Fibroblast of lung (primary cell): ENCODE results near the gene RBBP4. TPM values are rescaled to one million over a fixed set of nuclear protein-coding genes. Genes with fewer than 3 reads are reported as not detected.

Source experiments
- DNase-seq, 2 donors: peaks; one replicate each; pipeline versions ENCODE4 v3.0.0 to v3.0.0-alpha.2; 2010; ENCODE audit warnings: low read depth in 2 of 2
- H2AFZ ChIP-seq: 2 replicates; pipeline ENCODE4 v1.5.1; 2012; ENCODE audit warnings: low read length, control low read depth, inconsistent platforms
- H3K27ac ChIP-seq: 2 replicates; pipeline ENCODE4 v1.5.1; 2011; ENCODE audit warnings: low read length, control low read depth; ENCODE audit not compliant: insufficient read depth
- H3K27me3 ChIP-seq: 2 replicates; pipeline ENCODE4 v1.5.1; 2011; ENCODE audit warnings: mild to moderate bottlenecking, low read length; ENCODE audit not compliant: control insufficient read depth, insufficient read depth
- H3K36me3 ChIP-seq: 2 replicates; pipeline ENCODE4 v1.5.1; 2011; ENCODE audit warnings: low read length; ENCODE audit not compliant: control insufficient read depth, insufficient read depth
- H3K4me1 ChIP-seq: 2 replicates; pipeline ENCODE4 v1.5.1; 2011; ENCODE audit warnings: low read length; ENCODE audit not compliant: control insufficient read depth, insufficient read depth; ENCODE audit errors: extremely low read depth
- H3K4me2 ChIP-seq: 2 replicates; pipeline ENCODE4 v1.5.1; 2011; ENCODE audit warnings: low read length, control low read depth; ENCODE audit not compliant: insufficient read depth; ENCODE audit errors: extremely low read depth
- H3K4me3 ChIP-seq, 4 experiments: fragments of 200-600 bp in 1 of 4; sonication (generic) in 1 of 4; replicated peaks in 1 of 4; 2 replicates each; pipeline ENCODE4 v1.5.1; 2011 to 2016; ENCODE audit warnings: low read length in 4 of 4, low read depth in 3 of 4, mild to moderate bottlenecking in 3 of 4, control low read depth in 2 of 4, inconsistent platforms in 1 of 4, mixed read lengths in 1 of 4; ENCODE audit not compliant: insufficient read depth in 1 of 4; ENCODE audit errors: control extremely low read depth in 1 of 4
- H3K79me2 ChIP-seq: 2 replicates; pipeline ENCODE4 v1.5.1; 2012; ENCODE audit warnings: mild to moderate bottlenecking, low read length, inconsistent platforms; ENCODE audit not compliant: control insufficient read depth, insufficient read depth
- H3K9ac ChIP-seq: 2 replicates; pipeline ENCODE4 v1.5.1; 2011; ENCODE audit warnings: mild to moderate bottlenecking, low read length, control low read depth; ENCODE audit not compliant: insufficient read depth
- H3K9me3 ChIP-seq: 2 replicates; pipeline ENCODE4 v1.5.1; 2012; ENCODE audit warnings: low read depth, low read length; ENCODE audit not compliant: control insufficient read depth, insufficient read depth
- H4K20me1 ChIP-seq: 2 replicates; pipeline ENCODE4 v1.5.1; 2011; ENCODE audit warnings: low read length; ENCODE audit not compliant: control insufficient read depth, insufficient read depth; ENCODE audit errors: extremely low read depth
- EZH2 ChIP-seq: IDR thresholded peaks from 2 replicates; pipeline ENCODE4 v1.5.1; 2012; ENCODE audit warnings: low read length, control low read depth, mild to moderate bottlenecking; ENCODE audit errors: missing control alignments
- polyA plus RNA-seq, 2 donors: library from polyadenylated mRNA; depleted of rRNA in 1 of 2; stranded (reverse) in 1 of 2; unstranded in 1 of 2; fragments of >200 nt; gene quantifications; 2 replicates each; pipeline ENCODE4 v1.2.1, GENCODE V29; 2011 to 2012; ENCODE audit warnings: missing spikeins in 1 of 2
- total RNA-seq: library from RNA; depleted of rRNA; stranded (reverse); fragments of >200 nt; gene quantifications from 2 replicates; pipeline ENCODE4 v1.2.1, GENCODE V29; 2014
- TF ChIP-seq, protein P1 (sequence below), 2 donors: IDR thresholded peaks in 1 of 2; conservative IDR thresholded peaks in 1 of 2; 1 replicate in 1 of 2; 2 replicates in 1 of 2; pipeline ENCODE4 v1.5.1; 2011 to 2012; ENCODE audit warnings: low read length in 2 of 2, control low read depth in 1 of 2, inconsistent platforms in 1 of 2, low read depth in 1 of 2, mild to moderate bottlenecking in 1 of 2

RBBP4 gene
- total and polyA plus RNA-seq, 2 donors (not counting 1 experiment from before 2014, with no cell fraction given) = 92.5 to 169 TPM

DNA sequence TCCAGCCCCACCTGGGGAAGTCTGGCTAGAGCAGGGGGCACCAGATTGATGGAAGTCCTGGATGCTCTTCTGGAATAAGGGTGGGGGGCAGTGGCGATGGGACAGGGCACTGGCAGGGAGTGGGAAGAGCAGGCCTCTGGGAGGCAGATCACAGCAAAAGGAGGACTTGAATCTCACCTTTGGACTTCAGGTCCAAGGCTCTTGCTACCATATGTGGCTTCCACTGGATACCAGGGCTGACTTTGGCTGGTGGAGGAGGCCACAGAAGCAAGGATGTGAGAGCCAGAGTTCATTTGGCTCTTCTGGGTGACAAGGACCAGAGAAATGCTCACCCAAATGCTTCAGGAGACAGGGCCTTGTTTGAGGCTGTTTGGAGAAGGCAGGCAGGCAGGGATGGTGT is 67.5 kb downstream of the RBBP4 start:
- no peak overlapping the region for H3K27ac ChIP-seq
- TF ChIP-seq, protein P1, sequence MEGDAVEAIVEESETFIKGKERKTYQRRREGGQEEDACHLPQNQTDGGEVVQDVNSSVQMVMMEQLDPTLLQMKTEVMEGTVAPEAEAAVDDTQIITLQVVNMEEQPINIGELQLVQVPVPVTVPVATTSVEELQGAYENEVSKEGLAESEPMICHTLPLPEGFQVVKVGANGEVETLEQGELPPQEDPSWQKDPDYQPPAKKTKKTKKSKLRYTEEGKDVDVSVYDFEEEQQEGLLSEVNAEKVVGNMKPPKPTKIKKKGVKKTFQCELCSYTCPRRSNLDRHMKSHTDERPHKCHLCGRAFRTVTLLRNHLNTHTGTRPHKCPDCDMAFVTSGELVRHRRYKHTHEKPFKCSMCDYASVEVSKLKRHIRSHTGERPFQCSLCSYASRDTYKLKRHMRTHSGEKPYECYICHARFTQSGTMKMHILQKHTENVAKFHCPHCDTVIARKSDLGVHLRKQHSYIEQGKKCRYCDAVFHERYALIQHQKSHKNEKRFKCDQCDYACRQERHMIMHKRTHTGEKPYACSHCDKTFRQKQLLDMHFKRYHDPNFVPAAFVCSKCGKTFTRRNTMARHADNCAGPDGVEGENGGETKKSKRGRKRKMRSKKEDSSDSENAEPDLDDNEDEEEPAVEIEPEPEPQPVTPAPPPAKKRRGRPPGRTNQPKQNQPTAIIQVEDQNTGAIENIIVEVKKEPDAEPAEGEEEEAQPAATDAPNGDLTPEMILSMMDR (conservative IDR thresholded peaks at IDR 0.05 in 1 of 2, IDR thresholded peaks at IDR 0.05 in 1 of 2; ENCODE audit: low read depth in 1 of 2, low read length in 2 of 2) = no peak
- H2AFZ ChIP-seq = no peak overlapping the region
- no peaks in the 10 kb centered on the region for H4K20me1 ChIP-seq
- H3K4me2 ChIP-seq = no peak overlapping the region
- no peak overlapping the region for H3K9ac ChIP-seq
- no peaks in the 10 kb centered on the region for H3K9me3 ChIP-seq
- H3K36me3 ChIP-seq = no peaks in the 10 kb centered on the region
- H3K79me2 ChIP-seq = no peaks in the 10 kb centered on the region
- no peaks in the 10 kb centered on the region for H3K27me3 ChIP-seq
- H3K4me3 ChIP-seq = no peak overlapping the region
- no peaks in the 10 kb centered on the region for H3K4me1 ChIP-seq
- no peak for DNase-seq

DNA sequence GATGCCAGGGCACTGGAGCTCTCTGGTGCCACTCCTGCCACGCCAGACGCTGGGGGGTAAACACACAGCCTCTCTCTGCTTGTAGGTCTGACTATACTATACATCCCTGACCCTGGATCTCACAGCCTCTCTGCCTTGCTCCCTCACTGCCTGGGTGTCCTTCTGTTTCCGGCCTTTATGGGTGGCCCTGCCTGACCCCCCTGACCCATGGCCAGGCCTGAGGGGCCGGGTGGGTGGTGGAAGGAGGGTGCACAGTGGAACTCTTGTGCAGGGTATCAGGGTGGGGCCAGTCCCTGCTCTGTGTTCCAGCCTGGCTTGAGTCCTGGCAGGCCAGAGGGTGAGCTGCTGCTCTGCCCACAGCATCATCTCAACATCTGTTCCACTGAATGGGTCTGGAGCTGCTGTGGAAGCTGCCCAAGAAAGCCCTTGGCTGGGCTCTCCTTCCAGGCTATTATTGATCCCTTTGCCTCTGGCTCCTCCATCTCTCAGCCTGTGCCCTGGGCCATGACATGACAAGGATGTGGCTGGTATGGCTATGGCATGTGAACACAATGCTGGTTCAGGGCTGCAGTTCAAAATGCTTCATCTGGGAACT is 68.8 kb downstream of the RBBP4 start:
- no peak overlapping the region for H3K9ac ChIP-seq
- no peaks in the 10 kb centered on the region for H3K27me3 ChIP-seq
- no peak overlapping the region for H3K27ac ChIP-seq
- DNase-seq = no peak
- H4K20me1 ChIP-seq = no peaks in the 10 kb centered on the region
- no peak for TF ChIP-seq EZH2
- TF ChIP-seq, protein P1 (conservative IDR thresholded peaks at IDR 0.05 in 1 of 2, IDR thresholded peaks at IDR 0.05 in 1 of 2; ENCODE audit: low read depth in 1 of 2, low read length in 2 of 2) = no peak
- H3K4me2 ChIP-seq = no peak overlapping the region
- H3K36me3 ChIP-seq = no peaks in the 10 kb centered on the region
- no peaks in the 10 kb centered on the region for H3K9me3 ChIP-seq
- H2AFZ ChIP-seq = no peak overlapping the region
- no peak overlapping the region for H3K4me3 ChIP-seq
- peaks cover 3% of the 10 kb centered on the region for H3K4me1 ChIP-seq
- no peaks in the 10 kb centered on the region for H3K79me2 ChIP-seq

DNA sequence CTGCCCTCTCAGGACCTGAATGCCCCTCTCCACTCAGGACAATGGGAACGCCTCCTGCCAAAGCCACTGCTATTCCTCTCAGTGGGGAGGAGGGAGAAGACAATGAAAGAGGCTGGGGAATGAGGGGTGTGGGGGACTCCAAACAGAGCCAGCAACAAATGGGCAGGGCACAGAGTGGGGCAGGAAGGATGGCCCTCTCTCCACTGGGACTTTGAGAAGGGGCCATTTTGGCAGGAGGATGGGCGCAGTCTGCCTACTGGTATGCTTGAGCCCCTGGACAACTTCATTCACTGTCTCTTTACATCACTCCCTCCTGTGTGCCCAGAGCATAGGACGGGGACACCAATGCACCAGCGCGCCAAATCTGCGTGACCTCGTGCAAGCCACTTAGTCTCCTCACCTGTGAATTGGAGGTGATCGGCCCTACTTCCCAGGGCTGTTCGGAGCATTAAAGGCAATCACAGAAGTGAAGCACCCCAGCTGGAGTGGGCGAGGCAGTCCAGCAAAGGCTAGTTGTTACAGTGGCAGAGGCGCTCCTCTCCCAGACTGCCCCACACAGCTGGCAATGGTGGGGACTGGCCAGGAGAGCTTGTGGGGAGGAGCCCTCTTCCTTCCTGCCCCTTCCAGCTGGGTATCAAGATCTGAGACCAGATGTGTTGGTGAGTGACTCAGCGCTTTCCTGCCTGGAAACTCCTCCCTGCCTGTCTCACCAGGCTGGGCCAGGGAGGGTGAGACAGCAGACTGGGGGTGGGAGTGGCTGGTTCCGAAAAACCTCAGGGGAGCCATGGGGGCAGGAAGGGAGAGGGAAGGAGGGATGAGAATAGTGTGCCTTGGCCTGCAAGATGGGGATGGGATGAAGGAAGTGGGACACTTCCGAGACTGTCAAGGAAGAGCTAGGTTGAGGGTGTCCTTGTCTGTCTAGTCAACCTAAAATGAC is 73.9 kb downstream of the RBBP4 start:
- H3K4me2 ChIP-seq = peak overlapping the region; percentile 60
- H3K9me3 ChIP-seq = no peaks in the 10 kb centered on the region
- H3K27me3 ChIP-seq = no peaks in the 10 kb centered on the region
- peak overlapping the region; percentile 22 for H2AFZ ChIP-seq
- no peaks in the 10 kb centered on the region for H3K79me2 ChIP-seq
- no peaks in the 10 kb centered on the region for H4K20me1 ChIP-seq
- TF ChIP-seq EZH2 = no peak
- TF ChIP-seq, protein P1 (conservative IDR thresholded peaks at IDR 0.05 in 1 of 2, IDR thresholded peaks at IDR 0.05 in 1 of 2; ENCODE audit: low read depth in 1 of 2, low read length in 2 of 2) = no peak
- H3K4me3 ChIP-seq = peak overlapping the region in 1 of 4 experiments; percentile 14
- H3K36me3 ChIP-seq = no peaks in the 10 kb centered on the region
- peaks cover 16% of the 10 kb centered on the region for H3K4me1 ChIP-seq
- H3K27ac ChIP-seq = peak overlapping the region; percentile 78
- peak; percentile 93 to 95 for DNase-seq
- H3K9ac ChIP-seq = no peak overlapping the region
